Stomach (tissue), 4 donors: Measurements from ENCODE around the gene OR5A1.

Source experiments
- EP300 ChIP-seq: sonication (generic); formaldehyde crosslinking; IDR thresholded peaks from one replicate; pipeline ENCODE4 v1.6.1; 2017; ENCODE audit warnings: antibody characterized with exemption
- POLR2A ChIP-seq, 4 donors: fragments of 450-650 bp; IDR thresholded peaks; one replicate each; pipeline ENCODE4 v1.6.1; 2016; ENCODE audit warnings: antibody characterized with exemption in 4 of 4, control low read depth in 2 of 4, mild to moderate bottlenecking in 1 of 4, moderate library complexity in 1 of 4
- POLR2AphosphoS5 ChIP-seq, 3 donors: sonication (generic); formaldehyde crosslinking; IDR thresholded peaks; one replicate each; pipeline ENCODE4 v1.6.1; 2016; ENCODE audit warnings: antibody characterized with exemption in 3 of 3
- TF ChIP-seq, protein P1 (sequence below), 7 experiments: fragments of 450-650 bp in 4 of 7; fragments of 200-600 bp in 3 of 7; sonication (generic) in 3 of 7; IDR thresholded peaks; one replicate each; pipeline ENCODE4 v1.5.1; 2016 to 2019; ENCODE audit warnings: antibody characterized with exemption in 7 of 7, control low read depth in 2 of 7, mild to moderate bottlenecking in 1 of 7

DNA sequence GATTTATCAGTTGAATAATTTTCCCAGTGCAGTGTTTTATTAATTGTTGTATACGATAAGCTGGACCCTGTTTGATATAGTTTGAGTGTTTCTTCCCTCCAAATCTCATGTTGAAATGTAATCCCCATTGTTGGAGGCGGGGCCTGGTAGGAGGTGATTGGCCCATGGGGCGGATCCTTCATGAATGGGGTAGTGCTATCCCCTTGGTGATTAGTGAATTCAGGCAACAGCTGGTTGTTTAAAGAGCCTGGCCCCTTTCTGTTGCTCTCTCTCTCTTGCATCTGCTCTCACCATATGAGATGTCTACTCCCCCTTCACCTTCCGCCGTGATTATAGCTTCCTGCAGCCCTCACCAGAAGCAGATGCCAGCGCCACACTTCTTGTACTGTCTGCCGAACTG, 1.5 kb downstream of the OR5A1 start:
- no peak for TF ChIP-seq POLR2AphosphoS5 (IDR thresholded peaks at IDR 0.05)
- TF ChIP-seq EP300 = no peak
- TF ChIP-seq, protein P1, sequence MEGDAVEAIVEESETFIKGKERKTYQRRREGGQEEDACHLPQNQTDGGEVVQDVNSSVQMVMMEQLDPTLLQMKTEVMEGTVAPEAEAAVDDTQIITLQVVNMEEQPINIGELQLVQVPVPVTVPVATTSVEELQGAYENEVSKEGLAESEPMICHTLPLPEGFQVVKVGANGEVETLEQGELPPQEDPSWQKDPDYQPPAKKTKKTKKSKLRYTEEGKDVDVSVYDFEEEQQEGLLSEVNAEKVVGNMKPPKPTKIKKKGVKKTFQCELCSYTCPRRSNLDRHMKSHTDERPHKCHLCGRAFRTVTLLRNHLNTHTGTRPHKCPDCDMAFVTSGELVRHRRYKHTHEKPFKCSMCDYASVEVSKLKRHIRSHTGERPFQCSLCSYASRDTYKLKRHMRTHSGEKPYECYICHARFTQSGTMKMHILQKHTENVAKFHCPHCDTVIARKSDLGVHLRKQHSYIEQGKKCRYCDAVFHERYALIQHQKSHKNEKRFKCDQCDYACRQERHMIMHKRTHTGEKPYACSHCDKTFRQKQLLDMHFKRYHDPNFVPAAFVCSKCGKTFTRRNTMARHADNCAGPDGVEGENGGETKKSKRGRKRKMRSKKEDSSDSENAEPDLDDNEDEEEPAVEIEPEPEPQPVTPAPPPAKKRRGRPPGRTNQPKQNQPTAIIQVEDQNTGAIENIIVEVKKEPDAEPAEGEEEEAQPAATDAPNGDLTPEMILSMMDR (IDR thresholded peaks at IDR 0.05) = no peak
- TF ChIP-seq POLR2A (IDR thresholded peaks at IDR 0.05) = no peak
